A549 (cell line): ENCODE measurements around the gene SLC5A4. TPM values are rescaled to one million over a fixed set of nuclear protein-coding genes. Genes with fewer than 3 reads are reported as not detected.
A peak's percentile ranks its signal among the peaks of the same experiment; 100 is the strongest.

ENCODE experiments used
- ATAC-seq, 2 experiments: fragments of 200-7000 bp in 1 of 2; fragments of >200 bp in 1 of 2; cut with Nextera tagmentation in 1 of 2; cut with Tn5 transposase in 1 of 2; 3 replicates each; pipeline versions ENCODE4 v1.8.0 to v1.9.1; 2018 to 2020; ENCODE audit warnings: mild to moderate bottlenecking in 1 of 2, moderate library complexity in 1 of 2
- CTCF ChIA-PET: fragments of 300-600 bp; sonication (Branson Sonifier 250); formaldehyde crosslinking; extraction: SDS; loops from one replicate; lab custom pipeline; 2021; ENCODE audit warnings: antibody characterized with exemption, inconsistent platforms; lab: Yijun Ruan, JAX
- POLR2A ChIA-PET: fragments of 350-600 bp; formaldehyde crosslinking; extraction: SDS; loops from one replicate; lab custom pipeline; 2021; ENCODE audit warnings: antibody characterized with exemption, inconsistent platforms; lab: Yijun Ruan, JAX
- DNase-seq, 2 experiments: peaks; one replicate each; pipeline versions ENCODE4 v3.0.0 to v3.0.0-alpha.2; 2011 to 2016; ENCODE audit warnings: low read depth in 1 of 2, low spot score in 1 of 2
- FAIRE-seq: peaks from 2 replicates; lab custom pipeline; 2011; peaks lifted over from hg19 to GRCh38; lab: Jason Lieb, UNC
- H3K27ac ChIP-seq, 2 experiments: fragments of >200 bp; sonication (Bioruptor Twin); formaldehyde crosslinking; 3 replicates each; pipeline ENCODE4 v1.5.1; 2016 to 2017
- H3K4me1 ChIP-seq: fragments of >200 bp; sonication (Bioruptor Twin); formaldehyde crosslinking; 3 replicates; pipeline ENCODE4 v1.6.1; 2016
- H3K4me2 ChIP-seq: fragments of >200 bp; sonication (Bioruptor Twin); formaldehyde crosslinking; 3 replicates; pipeline ENCODE4 v1.6.1; 2016
- H3K4me3 ChIP-seq: fragments of >200 bp; sonication (Bioruptor Twin); formaldehyde crosslinking; 3 replicates; pipeline ENCODE4 v1.5.1; 2016
- H3K9me3 ChIP-seq: fragments of >200 bp; sonication (Bioruptor Twin); formaldehyde crosslinking; 3 replicates; pipeline ENCODE4 v1.6.1; 2016
- BHLHE40 ChIP-seq: IDR thresholded peaks from 2 replicates; pipeline ENCODE4 v1.6.1; 2012; ENCODE audit warnings: low read depth, low read length, inconsistent platforms
- CBX2 ChIP-seq: fragments of 200-600 bp; sonication (generic); IDR thresholded peaks from 2 replicates; pipeline ENCODE4 v1.6.1; 2016; ENCODE audit warnings: low read depth, mild to moderate bottlenecking, borderline replicate concordance
- E2F6 ChIP-seq: IDR thresholded peaks from 2 replicates; pipeline ENCODE4 v1.6.1; 2012; ENCODE audit warnings: low read depth, borderline replicate concordance
- EHF ChIP-seq: fragments of 250-450 bp; sonication (Bioruptor Pico); IDR thresholded peaks from 2 replicates; pipeline ENCODE4 v1.5.0; 2020; ENCODE audit warnings: mild to moderate bottlenecking
- ESRRA ChIP-seq: fragments of 150-350 bp; IDR thresholded peaks from 2 replicates; pipeline ENCODE4 v1.6.1; 2014; ENCODE audit warnings: mild to moderate bottlenecking, low read length, borderline replicate concordance
- HDAC2 ChIP-seq: fragments of 200-600 bp; sonication (generic); IDR thresholded peaks from 2 replicates; pipeline ENCODE4 v1.6.1; 2016
- HES2 ChIP-seq: fragments of >200 bp; sonication (Bioruptor Twin); formaldehyde crosslinking; IDR thresholded peaks from 2 replicates; pipeline ENCODE4 v1.6.1; 2016
- HEYL ChIP-seq: fragments of 250-450 bp; sonication (Bioruptor Pico); IDR thresholded peaks from 2 replicates; pipeline ENCODE4 v1.8.0; 2021; ENCODE audit warnings: mild to moderate bottlenecking, moderate library complexity
- JUNB ChIP-seq: fragments of >200 bp; sonication (Bioruptor Twin); formaldehyde crosslinking; IDR thresholded peaks from 2 replicates; pipeline ENCODE4 v1.6.1; 2016
- KDM5A ChIP-seq: fragments of 200-600 bp; sonication (generic); IDR thresholded peaks from 2 replicates; pipeline ENCODE4 v1.6.1; 2016; ENCODE audit warnings: antibody characterized with exemption, mild to moderate bottlenecking
- MAX ChIP-seq: IDR thresholded peaks from 2 replicates; pipeline ENCODE4 v1.6.1; 2012
- POLR2A ChIP-seq: IDR thresholded peaks from 2 replicates; pipeline ENCODE4 v1.6.1; 2012; ENCODE audit warnings: mild to moderate bottlenecking, low read length
- POLR2AphosphoS2 ChIP-seq: conservative IDR thresholded peaks from 2 replicates; pipeline ENCODE4 v1.6.1; 2012; ENCODE audit warnings: low read length, improper control_type of control experiment, inconsistent platforms
- RAD21 ChIP-seq, 2 experiments: fragments of >200 bp in 1 of 2; sonication (Bioruptor Twin) in 1 of 2; formaldehyde crosslinking in 1 of 2; IDR thresholded peaks in 1 of 2; conservative IDR thresholded peaks in 1 of 2; 2 replicates in 1 of 2; 3 replicates in 1 of 2; pipeline ENCODE4 v1.6.1; 2012 to 2018; ENCODE audit warnings: inconsistent platforms in 1 of 2
- RARB ChIP-seq: fragments of 250-450 bp; sonication (Bioruptor Pico); IDR thresholded peaks from 2 replicates; pipeline ENCODE4 v1.8.0; 2021; ENCODE audit warnings: mild to moderate bottlenecking, moderate library complexity
- REST ChIP-seq: fragments of 200-600 bp; sonication (generic); IDR thresholded peaks from 2 replicates; pipeline ENCODE4 v1.6.1; 2016; ENCODE audit warnings: antibody characterized with exemption, mild to moderate bottlenecking, moderate library complexity
- SREBF2 ChIP-seq: fragments of 450-650 bp; IDR thresholded peaks from 2 replicates; pipeline ENCODE4 v1.6.1; 2014; ENCODE audit warnings: mild to moderate bottlenecking, moderate library complexity
- TP53 ChIP-seq: fragments of 250-450 bp; sonication (Bioruptor Pico); IDR thresholded peaks from 2 replicates; pipeline ENCODE4 v1.5.0; 2021; ENCODE audit warnings: mild to moderate bottlenecking, moderate library complexity
- ZC3H11A ChIP-seq: fragments of 450-650 bp; IDR thresholded peaks from 2 replicates; pipeline ENCODE4 v1.6.1; 2014; ENCODE audit warnings: antibody characterized with exemption, mild to moderate bottlenecking
- ZSCAN20 ChIP-seq: fragments of 250-450 bp; sonication (Bioruptor Pico); IDR thresholded peaks from 2 replicates; pipeline ENCODE4 v1.8.0; 2022; ENCODE audit warnings: mild to moderate bottlenecking, moderate library complexity
- WGBS: methylation state at CpG from one replicate; pipeline ENCODE4 v1.1.6; 2017; ENCODE audit errors: missing lambda C conversion rate; 5-methylcytosine and 5-hydroxymethylcytosine counted together
- polyA plus RNA-seq, 4 experiments: library from polyadenylated mRNA; depleted of rRNA in 3 of 4; stranded (reverse); fragments of >200 nt; fragmentation: RNase III in 1 of 4; extraction: RNeasy Plus Mini Kit Qiagen cat#74134 plus additional on column Dnase treatment in 1 of 4; gene quantifications; 2 replicates in 3 of 4; 3 replicates in 1 of 4; pipeline ENCODE4 v1.2.3, GENCODE V29; 2011 to 2017

The SLC5A4 gene
- polyA plus RNA-seq, 2 of the 4 experiments (the other 2 are of a cell fraction) = not detected

GRCh38 chr22:32177221-32177765 lies 77.9 kb downstream of the SLC5A4 start:
- Histone ChIP-seq H3K4me3 (no peak overlapping the region), H3K27ac (no peak overlapping the region), H3K9me3 (no peaks in the 10 kb centered on the region), H3K4me2 (no peak overlapping the region), H3K4me1 (no peaks in the 10 kb centered on the region)
- ChIA-PET POLR2A (no interaction called here), CTCF (no interaction called here)
- TF ChIP-seq HEYL (no peak), REST (peak; percentile 70; the same call in 1 of the 2 replicates), HES2 (no peak)
- DNase-seq = no peak
- ATAC-seq = no peak
- no peak for FAIRE-seq
- WGBS = 65% methylated on average over 6 of the region's 8 CpGs

DNA sequence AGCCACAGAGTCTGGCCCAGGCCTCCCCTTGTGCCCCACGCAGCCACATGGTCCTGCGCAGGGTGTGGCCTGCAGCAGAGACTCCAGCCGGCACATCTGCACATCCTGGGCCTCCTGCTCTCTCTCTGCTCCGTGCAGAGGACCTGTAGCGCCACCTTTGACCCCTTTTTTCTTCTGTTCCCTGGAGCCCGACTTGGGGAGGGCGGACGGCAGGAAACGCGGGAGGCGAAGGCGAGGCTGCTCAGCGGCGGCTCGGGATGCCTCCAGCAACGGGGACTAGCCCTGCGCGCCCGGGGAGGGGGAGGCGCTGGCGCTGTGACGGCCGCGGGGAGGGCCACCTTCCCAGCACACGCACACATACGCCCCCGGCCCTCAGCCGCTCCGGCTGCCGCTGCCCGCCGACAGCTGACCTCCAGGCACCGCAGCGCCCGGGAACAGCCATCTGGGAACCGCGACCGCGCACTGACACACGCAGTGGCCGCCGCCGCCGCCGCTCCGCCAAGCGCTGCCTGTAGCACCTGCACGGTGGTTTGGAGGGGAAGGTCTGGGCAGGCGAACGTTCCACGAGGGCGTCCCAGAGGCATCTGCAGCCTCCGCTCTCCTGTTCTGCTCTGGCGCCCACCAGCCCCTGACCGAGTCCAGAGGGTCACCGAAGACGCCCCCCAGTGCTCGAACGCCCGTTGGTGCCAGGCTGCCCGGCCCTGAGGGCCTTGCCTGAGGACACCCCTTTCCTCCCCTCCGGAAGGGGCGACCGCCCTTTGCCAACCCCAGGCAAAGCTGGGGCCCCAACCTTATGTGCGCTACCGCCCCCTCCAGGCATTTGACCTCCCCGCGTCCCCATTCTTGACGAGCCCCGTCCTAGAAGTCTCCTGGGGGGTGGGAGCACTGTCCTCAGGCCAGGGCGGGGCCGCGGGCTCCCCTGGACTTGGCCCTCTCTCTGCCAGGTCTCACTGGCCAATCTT lies 79.2 kb downstream of the SLC5A4 start:
- ATAC-seq = no peak
- POLR2A ChIA-PET = no interaction called here
- no peaks in the 10 kb centered on the region for H3K4me1 ChIP-seq
- WGBS = 73% methylated on average over 35 of the region's 73 CpGs
- no peak overlapping the region for H3K4me3 ChIP-seq
- no peaks in the 10 kb centered on the region for H3K9me3 ChIP-seq
- no peak overlapping the region for H3K4me2 ChIP-seq
- CTCF ChIA-PET = interaction anchor here (0.7 kb wide), 1 partner anchor 26 kb away, joined by 3 read pairs; no protein-coding TSS in a partner anchor
- H3K27ac ChIP-seq = no peak overlapping the region
- TF ChIP-seq ZC3H11A (no peak), RAD21 (conservative IDR thresholded peaks at IDR 0.05 in 1 of 2, IDR thresholded peaks at IDR 0.05 in 1 of 2) (no peak), E2F6 (no peak), CBX2 (no peak), MAX (no peak), JUNB (no peak), BHLHE40 (no peak), POLR2AphosphoS2 (no peak), TP53 (CRISPR knock-in tag) (no peak), ZSCAN20 (no peak), EHF (CRISPR knock-in tag) (no peak), RARB (no peak), KDM5A (no peak), HDAC2 (no peak), ESRRA (no peak), SREBF2 (no peak), POLR2A (no peak)
- no peak for FAIRE-seq
- no peak for DNase-seq
